ENCODE data around the gene ALOX5. TPM values are rescaled to one million over a fixed set of nuclear protein-coding genes. Genes with fewer than 3 reads are reported as not detected.
"Not testable (repeated sequence)": the region's sequence is repeated elsewhere in the genome, so short reads cannot be mapped to it uniquely, and the experiment has no call there.

Gene ALOX5
- total and polyA plus RNA-seq, 10 donors, result 69.3 to 357 (median 154) TPM

GRCh38 chr10:45471531-45472310, 97.7 kb downstream of the ALOX5 start:
- Histone ChIP-seq H3K27ac (peak overlapping the region in 6 of 8 donors; percentile 0 to 69 (median 60)), H3K4me3 (no peak overlapping the region), H3K36me3 (peaks cover 0 to 44% (median 0%) of the 10 kb centered on the region in 6 donors), H3K27me3 (replicated peaks in 1 of 7) (no peaks in the 10 kb centered on the region), H3K4me1 (peaks cover 6 to 53% (median 24%) of the 10 kb centered on the region in 6 donors), H3K9me3 (peaks cover 0 to 16% (median 10%) of the 10 kb centered on the region in 8 donors)
- DNase-seq, result no peak
- intact Hi-C loops (cut with DNase I; ENCODE audit: low total_unique reads), result no loop called here
- TF ChIP-seq POLR2A (IDR thresholded peaks at IDR 0.05), result no peak
- TF ChIP-seq POLR2AphosphoS5 (IDR thresholded peaks at IDR 0.05), result no peak
- no peak for TF ChIP-seq CTCF (IDR thresholded peaks at IDR 0.05 in 8 of 11, conservative IDR thresholded peaks at IDR 0.05 in 3 of 11)
- 78 to 92% (median 83%) methylated on average over 8 of the region's 8 CpGs for WGBS, 5 donors

DNA sequence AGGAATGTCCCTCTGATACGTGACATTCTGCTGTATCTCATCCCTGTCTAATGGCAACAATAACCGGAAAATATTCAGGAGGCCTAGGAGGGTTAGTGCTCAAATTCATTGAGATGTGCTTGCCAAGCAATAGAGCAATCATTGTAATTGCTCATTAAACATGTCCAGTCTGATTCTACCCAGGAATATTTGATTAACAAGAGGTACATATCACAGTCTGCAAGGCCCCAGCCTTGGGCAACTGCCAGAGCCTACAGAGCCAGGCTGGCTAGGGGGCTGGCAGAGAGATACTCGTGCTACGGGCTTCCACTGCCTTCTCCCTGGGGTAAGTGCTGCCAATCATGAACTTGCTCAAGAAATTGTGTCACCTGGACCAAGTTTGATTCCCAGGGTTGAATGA, 99.1 kb downstream of the ALOX5 start:
- Histone ChIP-seq H3K4me3 (no peak overlapping the region), H3K36me3 (peaks cover 0 to 44% (median 0%) of the 10 kb centered on the region in 6 donors), H3K27me3 (replicated peaks in 1 of 7) (no peaks in the 10 kb centered on the region), H3K9me3 (peaks cover 0 to 30% (median 24%) of the 10 kb centered on the region in 8 donors), H3K4me1 (peaks cover 6 to 39% (median 18%) of the 10 kb centered on the region in 6 donors), H3K27ac (no peak overlapping the region)
- WGBS, 5 donors, result 83 to 91% (median 90%) methylated on average over 4 of the region's 4 CpGs
- intact Hi-C loops (cut with DNase I; ENCODE audit: low total_unique reads), result no loop called here
- TF ChIP-seq POLR2A (IDR thresholded peaks at IDR 0.05) (no peak), POLR2AphosphoS5 (IDR thresholded peaks at IDR 0.05) (no peak), CTCF (IDR thresholded peaks at IDR 0.05 in 8 of 11, conservative IDR thresholded peaks at IDR 0.05 in 3 of 11) (no peak)
- DNase-seq, result no peak

DNA sequence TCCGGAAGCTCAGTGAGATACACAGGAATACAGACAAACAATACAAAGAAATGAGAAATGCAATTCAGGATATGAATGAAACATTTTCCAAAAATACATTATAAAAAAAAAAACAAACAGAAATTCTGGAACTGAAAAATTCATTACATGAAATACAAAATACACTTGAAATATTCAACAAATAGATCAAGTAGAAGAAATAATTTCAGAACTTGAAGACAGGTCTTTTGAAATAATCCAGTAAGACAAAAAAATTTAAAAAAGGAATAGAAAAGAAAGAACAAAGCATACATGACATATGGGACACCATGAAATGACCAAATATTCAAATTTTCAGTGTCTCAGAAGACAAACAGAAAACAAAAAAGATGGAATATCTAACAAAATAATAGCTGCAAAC, 102.5 kb downstream of the ALOX5 start:
- intact Hi-C loops (cut with DNase I; ENCODE audit: low total_unique reads), result no loop called here
- no peak for TF ChIP-seq POLR2A (IDR thresholded peaks at IDR 0.05)
- 84 to 100% (median 96%) methylated on average over 1 of the region's 1 CpG for WGBS, 5 donors

GRCh38 chr10:45480294-45480693, 106.3 kb downstream of the ALOX5 start:
- intact Hi-C loops (cut with DNase I; ENCODE audit: low total_unique reads), result no loop called here
- DNase-seq, result no peak
- H3K4me3 ChIP-seq, result no peak overlapping the region
- TF ChIP-seq POLR2A (IDR thresholded peaks at IDR 0.05) (no peak), CTCF (IDR thresholded peaks at IDR 0.05 in 8 of 11, conservative IDR thresholded peaks at IDR 0.05 in 3 of 11) (no peak), POLR2AphosphoS5 (IDR thresholded peaks at IDR 0.05) (no peak)
- no peak overlapping the region for H3K27ac ChIP-seq
- peaks cover 4 to 64% (median 52%) of the 10 kb centered on the region in 8 donors for H3K9me3 ChIP-seq
- 90 to 98% (median 94%) methylated on average over 2 of the region's 2 CpGs for WGBS, 5 donors
- H3K36me3 ChIP-seq, result peaks cover 0 to 70% (median 4%) of the 10 kb centered on the region in 6 donors
- no peaks in the 10 kb centered on the region for H3K4me1 ChIP-seq
- H3K27me3 ChIP-seq (replicated peaks in 1 of 7), result no peaks in the 10 kb centered on the region

More for the DNA sequence above, 102.5 kb downstream of the ALOX5 start:
- DNase-seq, result no peak
- H3K9me3 ChIP-seq, result peaks cover 4 to 64% (median 52%) of the 10 kb centered on the region in 8 donors
- H3K27ac ChIP-seq, result no peak overlapping the region
- no peak overlapping the region for H3K4me3 ChIP-seq
- no peaks in the 10 kb centered on the region for H3K27me3 ChIP-seq (replicated peaks in 1 of 7)
- H3K4me1 ChIP-seq, result peaks cover 0 to 18% (median 2%) of the 10 kb centered on the region in 6 donors
- peaks cover 0 to 64% (median 0%) of the 10 kb centered on the region in 6 donors for H3K36me3 ChIP-seq

DNA sequence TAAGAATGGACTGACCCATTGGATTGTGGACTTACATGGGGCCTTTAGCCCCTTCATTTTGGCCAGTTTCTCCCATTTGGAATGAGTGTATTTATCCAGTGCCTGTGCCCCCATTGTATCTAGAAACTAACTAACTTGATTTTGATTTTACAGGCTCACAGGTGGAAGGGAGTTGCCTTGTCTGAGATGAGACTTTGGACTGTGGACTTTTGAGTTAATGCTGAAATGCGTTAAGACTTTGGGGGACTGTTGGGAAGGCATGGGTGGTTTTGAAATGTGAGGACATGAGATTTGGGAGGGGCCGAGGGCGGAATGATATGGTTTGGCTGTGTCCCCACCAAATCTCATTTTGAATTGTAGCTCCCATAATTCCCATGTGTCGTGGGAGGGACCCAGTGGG, 107.1 kb downstream of the ALOX5 start:
- H3K4me3 ChIP-seq; H3K4me1 ChIP-seq; H3K27ac ChIP-seq; intact Hi-C loops (cut with DNase I; ENCODE audit: low total_unique reads); H3K27me3 ChIP-seq (replicated peaks in 1 of 7); DNase-seq: not testable (repeated sequence)
- H3K9me3 ChIP-seq, result peaks cover 4 to 56% (median 48%) of the 10 kb centered on the region in 8 donors
- WGBS, 5 donors, result 86 to 96% (median 94%) methylated on average over 4 of the region's 4 CpGs
- H3K36me3 ChIP-seq, result peaks cover 0 to 71% (median 4%) of the 10 kb centered on the region in 6 donors

All from spleen (tissue), 11 donors.